HCT116 (cell line): ENCODE results near the gene SERINC5. TPM values are rescaled to one million over a fixed set of nuclear protein-coding genes. Genes with fewer than 3 reads are reported as not detected.

Experiments
- ATAC-seq: fragments of 200-7000 bp; cut with Tn5 transposase; 2 replicates; pipeline ENCODE4 v1.9.1; 2020; ENCODE audit warnings: mild to moderate bottlenecking, moderate library complexity
- BruUV-seq: library from RNA; stranded (reverse); fragments of 400-500 nt; replicated peaks from 2 replicates; lab custom pipeline; 2021; lab: Mats Ljungman, UMichigan
- CTCF ChIA-PET: fragments of 300-600 bp; sonication (Branson Sonifier 250); formaldehyde crosslinking; loops from one replicate; lab custom pipeline; 2021; ENCODE audit warnings: antibody characterized with exemption; lab: Charles Lee
- POLR2A ChIA-PET: fragments of 300-600, 350-600 bp; sonication (Branson Sonifier 250); formaldehyde crosslinking; loops from one replicate; lab custom pipeline; 2021; ENCODE audit warnings: antibody characterized with exemption; lab: Charles Lee
- RAD21 ChIA-PET, 2 experiments: fragments of 300-600 bp; sonication (Branson Sonifier 250); formaldehyde crosslinking; loops; one replicate each; lab custom pipeline; 2023; ENCODE audit warnings: low total read pairs in 2 of 2; ENCODE audit not compliant: uncharacterized antibody in 2 of 2, unreplicated experiment in 2 of 2, low non-redundant PET in 1 of 2; lab: Charles Lee
- DNase-seq: peaks from one replicate; pipeline ENCODE4 v3.0.0-alpha.2; 2010; ENCODE audit warnings: low read depth, low spot score
- H2AFZ ChIP-seq: fragments of 200-600 bp; shearing (Covaris generic), sonication (generic); 2 replicates; pipeline ENCODE4 v1.6.1; 2017; ENCODE audit warnings: low read depth, mixed run types, mixed read lengths, antibody characterized with exemption, low read length; ENCODE audit not compliant: poor library complexity, severe bottlenecking
- H3K27ac ChIP-seq: 2 replicates; pipeline ENCODE4 v1.5.1; 2012; ENCODE audit warnings: low read depth, low read length
- H3K27me3 ChIP-seq: fragments of 200-600 bp; sonication (generic); 2 replicates; pipeline ENCODE4 v1.6.1; 2016; ENCODE audit warnings: mixed run types, low read length, mixed read lengths; ENCODE audit not compliant: insufficient read depth
- H3K36me3 ChIP-seq, 2 experiments: fragments of 200-500 bp in 1 of 2; fragments of 200-600 bp in 1 of 2; sonication (Bioruptor generic) in 1 of 2; sonication (generic) in 1 of 2; 2 replicates each; pipeline versions ENCODE4 v1.5.1 to v1.6.1; 2014 to 2016; ENCODE audit warnings: low read length in 2 of 2, inconsistent platforms in 1 of 2, mixed read lengths in 1 of 2, mixed run types in 1 of 2; ENCODE audit not compliant: insufficient read depth in 2 of 2, control insufficient read depth in 1 of 2
- H3K4me1 ChIP-seq, 2 experiments: fragments of 200-600 bp in 1 of 2; sonication (generic) in 1 of 2; 2 replicates each; pipeline versions ENCODE4 v1.5.1 to v1.6.1; 2012 to 2017; ENCODE audit warnings: low read length in 2 of 2, inconsistent platforms in 1 of 2, mild to moderate bottlenecking in 1 of 2, mixed read lengths in 1 of 2, mixed run types in 1 of 2, moderate library complexity in 1 of 2; ENCODE audit not compliant: insufficient read depth in 2 of 2, control insufficient read depth in 1 of 2
- H3K4me2 ChIP-seq: fragments of 200-600 bp; sonication (generic); 2 replicates; pipeline ENCODE4 v1.6.1; 2017; ENCODE audit warnings: mixed run types, low read length, mixed read lengths
- H3K4me3 ChIP-seq, 2 experiments: fragments of 200-600 bp in 1 of 2; sonication (generic) in 1 of 2; replicated peaks in 1 of 2; 2 replicates each; pipeline ENCODE4 v1.5.1; 2011 to 2016; ENCODE audit warnings: low read length in 2 of 2, control low read depth in 1 of 2, low read depth in 1 of 2, mild to moderate bottlenecking in 1 of 2, mixed read lengths in 1 of 2, mixed run types in 1 of 2
- H3K79me2 ChIP-seq: fragments of 200-600 bp; sonication (generic); 2 replicates; pipeline ENCODE4 v1.6.1; 2017; ENCODE audit warnings: mild to moderate bottlenecking, mixed run types, low read length, moderate library complexity, mixed read lengths; ENCODE audit not compliant: insufficient read depth
- H3K9ac ChIP-seq: fragments of 200-600 bp; sonication (generic); 2 replicates; pipeline ENCODE4 v1.6.1; 2016; ENCODE audit warnings: low read length, mixed read lengths
- H3K9me2 ChIP-seq: fragments of 200-600 bp; sonication (generic), shearing (Covaris generic); 2 replicates; pipeline ENCODE4 v1.6.1; 2017; ENCODE audit warnings: mixed run types, mild to moderate bottlenecking, moderate library complexity; ENCODE audit not compliant: insufficient read depth
- H3K9me3 ChIP-seq, 2 experiments: fragments of 200-500 bp in 1 of 2; fragments of 200-600 bp in 1 of 2; sonication (Bioruptor generic) in 1 of 2; sonication (generic) in 1 of 2; 2 replicates each; pipeline ENCODE4 v1.6.1; 2014 to 2017; ENCODE audit warnings: low read length in 2 of 2, mixed read lengths in 2 of 2, inconsistent platforms in 1 of 2, low read depth in 1 of 2, mild to moderate bottlenecking in 1 of 2, mixed run types in 1 of 2, moderate library complexity in 1 of 2; ENCODE audit not compliant: control insufficient read depth in 1 of 2, insufficient read depth in 1 of 2
- H4K20me1 ChIP-seq: fragments of 200-600 bp; sonication (generic), shearing (Covaris generic); 2 replicates; pipeline ENCODE4 v1.6.1; 2017; ENCODE audit warnings: mixed run types, mild to moderate bottlenecking, moderate library complexity; ENCODE audit not compliant: insufficient read depth
- ATF3 ChIP-seq: IDR thresholded peaks from 2 replicates; pipeline ENCODE4 v1.6.1; 2012
- CBX3 ChIP-seq: IDR thresholded peaks from 2 replicates; pipeline ENCODE4 v1.6.1; 2012; ENCODE audit warnings: low read depth
- EGR1 ChIP-seq: IDR thresholded peaks from 2 replicates; pipeline ENCODE4 v1.6.1; 2012; ENCODE audit warnings: low read depth
- ELF1 ChIP-seq: IDR thresholded peaks from 2 replicates; pipeline ENCODE4 v1.6.1; 2012; ENCODE audit warnings: low read depth, borderline replicate concordance
- EZH2phosphoT487 ChIP-seq: fragments of 200-600 bp; IDR thresholded peaks from 2 replicates; pipeline ENCODE4 v1.6.1; 2018; ENCODE audit warnings: antibody characterized with exemption, borderline replicate concordance
- FOSL1 ChIP-seq: IDR thresholded peaks from 2 replicates; pipeline ENCODE4 v1.6.1; 2012; ENCODE audit warnings: low read depth
- JUND ChIP-seq: IDR thresholded peaks from 2 replicates; pipeline ENCODE4 v1.6.1; 2012
- MAX ChIP-seq: IDR thresholded peaks from 2 replicates; pipeline ENCODE4 v1.6.1; 2012
- POLR2AphosphoS5 ChIP-seq: IDR thresholded peaks from 2 replicates; pipeline ENCODE4 v1.6.1; 2011; ENCODE audit warnings: mild to moderate bottlenecking, low read depth, low read length, moderate library complexity
- REST ChIP-seq: IDR thresholded peaks from 2 replicates; pipeline ENCODE4 v1.6.1; 2012; ENCODE audit warnings: low read depth
- SP1 ChIP-seq: IDR thresholded peaks from 2 replicates; pipeline ENCODE4 v1.6.1; 2012; ENCODE audit warnings: low read depth
- SRF ChIP-seq: IDR thresholded peaks from 2 replicates; pipeline ENCODE4 v1.6.1; 2012; ENCODE audit warnings: low read depth
- ZBTB33 ChIP-seq: IDR thresholded peaks from 2 replicates; pipeline ENCODE4 v1.6.1; 2011; ENCODE audit warnings: mild to moderate bottlenecking, low read length, moderate library complexity; ENCODE audit not compliant: insufficient replicate concordance; ENCODE audit errors: extremely low read depth
- ZFX ChIP-seq: fragments of 450-650 bp; IDR thresholded peaks from 2 replicates; pipeline ENCODE4 v1.6.1; 2017
- ZNF274 ChIP-seq: fragments of 200-500 bp; sonication (Bioruptor generic); IDR thresholded peaks from 2 replicates; pipeline ENCODE4 v1.6.1; 2014; ENCODE audit warnings: mild to moderate bottlenecking, low read depth, low read length, inconsistent platforms
- intact Hi-C: fragments of 100-400 bp; cut with micrococcal nuclease; formaldehyde crosslinking; loops from 2 replicates; pipeline ENCODE4 v1.10.0; 2022
- total RNA-seq: library from RNA; stranded (reverse); gene quantifications from one replicate; pipeline ENCODE4 v1.2.1, GENCODE V29; 2021; ENCODE audit not compliant: unreplicated experiment

The SERINC5 gene
- total RNA-seq, 1 experiment from 2014 or later, result 39.3 TPM

GRCh38 chr5:80225934-80226326 is 29.9 kb downstream of the SERINC5 start:
- intact Hi-C loops, result no loop called here
- Histone ChIP-seq H4K20me1 (no peaks in the 10 kb centered on the region), H2AFZ (no peak overlapping the region), H3K4me2 (no peak overlapping the region), H3K9ac (no peak overlapping the region), H3K36me3 (no peaks in the 10 kb centered on the region), H3K9me2 (no peaks in the 10 kb centered on the region), H3K9me3 (no peaks in the 10 kb centered on the region), H3K27me3 (no peaks in the 10 kb centered on the region), H3K27ac (no peak overlapping the region), H3K79me2 (no peaks in the 10 kb centered on the region), H3K4me3 (no peak overlapping the region), H3K4me1 (peaks cover under 1% of the 10 kb centered on the region in 2 experiments; a peak in 2 of 4 replicates)
- no peak for ATAC-seq
- ChIA-PET CTCF (no interaction called here), POLR2A (no interaction called here), RAD21 (no interaction called here)
- no peak for TF ChIP-seq ELF1
- no peak for TF ChIP-seq SRF
- TF ChIP-seq SP1, result no peak
- TF ChIP-seq ZNF274, result no peak
- no peak for TF ChIP-seq ZFX
- TF ChIP-seq JUND, result no peak
- TF ChIP-seq CBX3, result no peak
- no peak for TF ChIP-seq MAX
- TF ChIP-seq EZH2phosphoT487, result no peak
- no peak for TF ChIP-seq POLR2AphosphoS5
- no peak for TF ChIP-seq EGR1
- no peak for TF ChIP-seq FOSL1
- no peak for TF ChIP-seq ATF3
- TF ChIP-seq ZBTB33, result no peak
- TF ChIP-seq REST, result no peak
- BruUV-seq, result no TSS peak
- DNase-seq, result no peak
